ENCODE measurements around the gene ITPR2.
"Not testable (repeated sequence)": the region's sequence is repeated elsewhere in the genome, so short reads cannot be mapped to it uniquely, and the experiment has no call there.

The ITPR2 gene

GRCh38 chr12:26441434-26441833, 391.6 kb downstream of the ITPR2 start:
- H3K4me3 ChIP-seq (replicated peaks; ENCODE audit: insufficient read depth, low read length): no peak overlapping the region
- no peak overlapping the region for H3K27ac ChIP-seq (replicated peaks)
- no peaks in the 10 kb centered on the region for H3K27me3 ChIP-seq (ENCODE audit: insufficient read depth, poor library complexity, severe bottlenecking)
- no peak for TF ChIP-seq REST (IDR thresholded peaks at IDR 0.05; ENCODE audit: insufficient replicate concordance, low read depth)
- no peak for TF ChIP-seq CTCF (IDR thresholded peaks at IDR 0.05; ENCODE audit: insufficient read depth, low read length)
- DNase-seq (ENCODE audit: low read depth in 1 of 2, low spot score in 1 of 2): no peak

GRCh38 chr12:26435069-26435404, 398.0 kb downstream of the ITPR2 start:
- Histone ChIP-seq H3K4me3 (replicated peaks; ENCODE audit: insufficient read depth, low read length) (no peak overlapping the region), H3K27ac (replicated peaks) (no peak overlapping the region), H3K27me3 (ENCODE audit: insufficient read depth, poor library complexity, severe bottlenecking) (no peaks in the 10 kb centered on the region)
- no peak for TF ChIP-seq CTCF (IDR thresholded peaks at IDR 0.05; ENCODE audit: insufficient read depth, low read length)
- TF ChIP-seq GABPA (IDR thresholded peaks at IDR 0.05; ENCODE audit: low read depth): no peak
- TF ChIP-seq SPI1 (IDR thresholded peaks at IDR 0.05; ENCODE audit: borderline replicate concordance, low read depth): no peak
- TF ChIP-seq REST (IDR thresholded peaks at IDR 0.05; ENCODE audit: insufficient replicate concordance, low read depth): no peak
- TF ChIP-seq POLR2AphosphoS5 (IDR thresholded peaks at IDR 0.05; ENCODE audit: low read depth): no peak
- DNase-seq (ENCODE audit: low read depth in 1 of 2, low spot score in 1 of 2): no peak

GRCh38 chr12:26434299-26435068, 398.5 kb downstream of the ITPR2 start:
- Histone ChIP-seq H3K27me3 (ENCODE audit: insufficient read depth, poor library complexity, severe bottlenecking) (no peaks in the 10 kb centered on the region), H3K27ac (replicated peaks) (no peak overlapping the region), H3K4me3 (replicated peaks; ENCODE audit: insufficient read depth, low read length) (no peak overlapping the region)
- TF ChIP-seq CTCF (IDR thresholded peaks at IDR 0.05; ENCODE audit: insufficient read depth, low read length) (peak; percentile 59), GABPA (IDR thresholded peaks at IDR 0.05; ENCODE audit: low read depth) (no peak), POLR2AphosphoS5 (IDR thresholded peaks at IDR 0.05; ENCODE audit: low read depth) (no peak), REST (IDR thresholded peaks at IDR 0.05; ENCODE audit: insufficient replicate concordance, low read depth) (no peak), SPI1 (IDR thresholded peaks at IDR 0.05; ENCODE audit: borderline replicate concordance, low read depth) (no peak)
- peak; percentile 22 to 62 for DNase-seq (ENCODE audit: low read depth in 1 of 2, low spot score in 1 of 2)

GRCh38 chr12:26433701-26434100, 399.3 kb downstream of the ITPR2 start:
- not testable (repeated sequence) for H3K4me3 ChIP-seq (replicated peaks; ENCODE audit: insufficient read depth, low read length); H3K27me3 ChIP-seq (ENCODE audit: insufficient read depth, poor library complexity, severe bottlenecking); H3K27ac ChIP-seq (replicated peaks); DNase-seq (ENCODE audit: low read depth in 1 of 2, low spot score in 1 of 2)

All from HL-60 (cell line).